ENCODE data around the gene NDFIP2.

GRCh38 chr13:79448413-79448812, 32.5 kb upstream of the NDFIP2 start:
- TF ChIP-seq, protein P1, sequence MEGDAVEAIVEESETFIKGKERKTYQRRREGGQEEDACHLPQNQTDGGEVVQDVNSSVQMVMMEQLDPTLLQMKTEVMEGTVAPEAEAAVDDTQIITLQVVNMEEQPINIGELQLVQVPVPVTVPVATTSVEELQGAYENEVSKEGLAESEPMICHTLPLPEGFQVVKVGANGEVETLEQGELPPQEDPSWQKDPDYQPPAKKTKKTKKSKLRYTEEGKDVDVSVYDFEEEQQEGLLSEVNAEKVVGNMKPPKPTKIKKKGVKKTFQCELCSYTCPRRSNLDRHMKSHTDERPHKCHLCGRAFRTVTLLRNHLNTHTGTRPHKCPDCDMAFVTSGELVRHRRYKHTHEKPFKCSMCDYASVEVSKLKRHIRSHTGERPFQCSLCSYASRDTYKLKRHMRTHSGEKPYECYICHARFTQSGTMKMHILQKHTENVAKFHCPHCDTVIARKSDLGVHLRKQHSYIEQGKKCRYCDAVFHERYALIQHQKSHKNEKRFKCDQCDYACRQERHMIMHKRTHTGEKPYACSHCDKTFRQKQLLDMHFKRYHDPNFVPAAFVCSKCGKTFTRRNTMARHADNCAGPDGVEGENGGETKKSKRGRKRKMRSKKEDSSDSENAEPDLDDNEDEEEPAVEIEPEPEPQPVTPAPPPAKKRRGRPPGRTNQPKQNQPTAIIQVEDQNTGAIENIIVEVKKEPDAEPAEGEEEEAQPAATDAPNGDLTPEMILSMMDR (IDR thresholded peaks at IDR 0.05; ENCODE audit: insufficient read depth, low read length), result no peak
- TF ChIP-seq POLR2AphosphoS5 (IDR thresholded peaks at IDR 0.05; ENCODE audit: low read depth) (no peak), SPI1 (IDR thresholded peaks at IDR 0.05; ENCODE audit: borderline replicate concordance, low read depth) (peak; percentile 86)
- TF ChIP-seq, protein P2, sequence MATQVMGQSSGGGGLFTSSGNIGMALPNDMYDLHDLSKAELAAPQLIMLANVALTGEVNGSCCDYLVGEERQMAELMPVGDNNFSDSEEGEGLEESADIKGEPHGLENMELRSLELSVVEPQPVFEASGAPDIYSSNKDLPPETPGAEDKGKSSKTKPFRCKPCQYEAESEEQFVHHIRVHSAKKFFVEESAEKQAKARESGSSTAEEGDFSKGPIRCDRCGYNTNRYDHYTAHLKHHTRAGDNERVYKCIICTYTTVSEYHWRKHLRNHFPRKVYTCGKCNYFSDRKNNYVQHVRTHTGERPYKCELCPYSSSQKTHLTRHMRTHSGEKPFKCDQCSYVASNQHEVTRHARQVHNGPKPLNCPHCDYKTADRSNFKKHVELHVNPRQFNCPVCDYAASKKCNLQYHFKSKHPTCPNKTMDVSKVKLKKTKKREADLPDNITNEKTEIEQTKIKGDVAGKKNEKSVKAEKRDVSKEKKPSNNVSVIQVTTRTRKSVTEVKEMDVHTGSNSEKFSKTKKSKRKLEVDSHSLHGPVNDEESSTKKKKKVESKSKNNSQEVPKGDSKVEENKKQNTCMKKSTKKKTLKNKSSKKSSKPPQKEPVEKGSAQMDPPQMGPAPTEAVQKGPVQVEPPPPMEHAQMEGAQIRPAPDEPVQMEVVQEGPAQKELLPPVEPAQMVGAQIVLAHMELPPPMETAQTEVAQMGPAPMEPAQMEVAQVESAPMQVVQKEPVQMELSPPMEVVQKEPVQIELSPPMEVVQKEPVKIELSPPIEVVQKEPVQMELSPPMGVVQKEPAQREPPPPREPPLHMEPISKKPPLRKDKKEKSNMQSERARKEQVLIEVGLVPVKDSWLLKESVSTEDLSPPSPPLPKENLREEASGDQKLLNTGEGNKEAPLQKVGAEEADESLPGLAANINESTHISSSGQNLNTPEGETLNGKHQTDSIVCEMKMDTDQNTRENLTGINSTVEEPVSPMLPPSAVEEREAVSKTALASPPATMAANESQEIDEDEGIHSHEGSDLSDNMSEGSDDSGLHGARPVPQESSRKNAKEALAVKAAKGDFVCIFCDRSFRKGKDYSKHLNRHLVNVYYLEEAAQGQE (IDR thresholded peaks at IDR 0.05; ENCODE audit: insufficient replicate concordance, low read depth), result no peak

Data from HL-60 (cell line).